HepG2 (cell line): ENCODE measurements around the gene KLHL11. TPM values are rescaled to one million over a fixed set of nuclear protein-coding genes. Genes with fewer than 3 reads are reported as not detected.

Experiments
- ADNP ChIP-seq: sonication (generic); formaldehyde crosslinking; IDR thresholded peaks from 2 replicates; pipeline ENCODE4 v1.4.0; 2020; ENCODE audit warnings: missing genetic modification reagents
- CC2D1A ChIP-seq: sonication (generic); formaldehyde crosslinking; IDR thresholded peaks from 2 replicates; pipeline ENCODE4 v1.8.1; 2023; ENCODE audit warnings: mild to moderate bottlenecking, missing genetic modification reagents
- GLI4 ChIP-seq: sonication (generic); formaldehyde crosslinking; IDR thresholded peaks from 2 replicates; pipeline ENCODE4 v1.5.1; 2020; ENCODE audit warnings: missing genetic modification reagents, mild to moderate bottlenecking, moderate library complexity, borderline replicate concordance
- GTF2F1 ChIP-seq: fragments of 150-350 bp; IDR thresholded peaks from 2 replicates; pipeline ENCODE4 v1.6.1; 2014; ENCODE audit warnings: low read length
- HDAC2 ChIP-seq: sonication (generic); formaldehyde crosslinking; IDR thresholded peaks from 2 replicates; pipeline ENCODE4 v1.4.0; 2020; ENCODE audit warnings: missing genetic modification reagents
- HOXA3 ChIP-seq: sonication (generic); formaldehyde crosslinking; IDR thresholded peaks from 2 replicates; pipeline ENCODE4 v1.5.0; 2020; ENCODE audit warnings: missing genetic modification reagents
- ISL2 ChIP-seq: sonication (generic); formaldehyde crosslinking; IDR thresholded peaks from 2 replicates; pipeline ENCODE4 v1.5.0; 2020; ENCODE audit warnings: missing genetic modification reagents
- RAD51 ChIP-seq: fragments of 450-650 bp; IDR thresholded peaks from 2 replicates; pipeline ENCODE4 v1.6.1; 2016; ENCODE audit warnings: borderline replicate concordance
- RXRA ChIP-seq: sonication (generic); formaldehyde crosslinking; IDR thresholded peaks from 2 replicates; pipeline ENCODE4 v1.5.1; 2020; ENCODE audit warnings: missing genetic modification reagents
- SALL1 ChIP-seq: sonication (generic); formaldehyde crosslinking; IDR thresholded peaks from 2 replicates; pipeline ENCODE4 v1.8.0; 2022; ENCODE audit warnings: mild to moderate bottlenecking, missing genetic modification reagents
- SUZ12 ChIP-seq: fragments of 150-350 bp; IDR thresholded peaks from 2 replicates; pipeline ENCODE4 v1.6.1; 2014; ENCODE audit warnings: low read depth, low read length
- ZFAT ChIP-seq: sonication (generic); formaldehyde crosslinking; conservative IDR thresholded peaks from 2 replicates; pipeline ENCODE4 v1.8.1; 2023; ENCODE audit warnings: missing genetic modification reagents, inconsistent platforms
- ZFY ChIP-seq: sonication (generic); formaldehyde crosslinking; IDR thresholded peaks from 2 replicates; pipeline ENCODE4 v1.4.0; 2020; ENCODE audit warnings: missing genetic modification reagents
- ZNF331 ChIP-seq: sonication (generic); formaldehyde crosslinking; IDR thresholded peaks from 2 replicates; pipeline ENCODE4 v1.4.0; 2020; ENCODE audit warnings: missing genetic modification reagents
- ZNF343 ChIP-seq: sonication (generic); formaldehyde crosslinking; IDR thresholded peaks from 2 replicates; pipeline ENCODE4 v1.4.0; 2020; ENCODE audit warnings: mild to moderate bottlenecking, missing genetic modification reagents
- ZNF484 ChIP-seq: sonication (generic); formaldehyde crosslinking; IDR thresholded peaks from 2 replicates; pipeline ENCODE4 v1.5.1; 2020; ENCODE audit warnings: mild to moderate bottlenecking, low read depth, missing genetic modification reagents, borderline replicate concordance
- ZNF605 ChIP-seq: sonication (generic); formaldehyde crosslinking; IDR thresholded peaks from 2 replicates; pipeline ENCODE4 v1.8.0; 2022; ENCODE audit warnings: mild to moderate bottlenecking, missing genetic modification reagents
- ZNF766 ChIP-seq: sonication (generic); formaldehyde crosslinking; IDR thresholded peaks from 2 replicates; pipeline ENCODE4 v1.5.0; 2020; ENCODE audit warnings: missing genetic modification reagents, borderline replicate concordance
- ZSCAN29 ChIP-seq: sonication (generic); formaldehyde crosslinking; conservative IDR thresholded peaks from 2 replicates; pipeline ENCODE4 v1.4.0; 2020; ENCODE audit warnings: mild to moderate bottlenecking, missing genetic modification reagents
- polyA plus RNA-seq, 8 experiments: library from polyadenylated mRNA; depleted of rRNA in 3 of 8; stranded (reverse) in 7 of 8; unstranded in 1 of 8; fragments of >200 nt; fragmentation: Illumina TruSeq in 4 of 8; extraction: Trizol in 4 of 8; gene quantifications; 2 replicates each; pipeline versions ENCODE4 v1.2.1 to v1.2.3, GENCODE V29; 2011 to 2016; ENCODE audit warnings: low read depth in 4 of 8, missing spikeins in 1 of 8, mixed read lengths in 1 of 8; ENCODE audit not compliant: insufficient read depth in 1 of 8
- total RNA-seq, 5 experiments: library from RNA; depleted of rRNA; stranded (reverse); fragments of >200 nt; fragmentation: Illumina TruSeq; extraction: Trizol; gene quantifications; 2 replicates each; pipeline ENCODE4 v1.2.3, GENCODE V29; 2016; ENCODE audit warnings: low read depth in 1 of 5
- TF ChIP-seq, protein P1 (sequence below): sonication (generic); formaldehyde crosslinking; IDR thresholded peaks from 2 replicates; pipeline ENCODE4 v1.4.0; 2020; ENCODE audit warnings: missing genetic modification reagents
- TF ChIP-seq, protein P2 (sequence below): sonication (generic); formaldehyde crosslinking; IDR thresholded peaks from 2 replicates; pipeline ENCODE4 v1.5.1; 2020; ENCODE audit warnings: missing genetic modification reagents, mild to moderate bottlenecking, borderline replicate concordance
- TF ChIP-seq, protein P3 (sequence below): sonication (generic); formaldehyde crosslinking; IDR thresholded peaks from 2 replicates; pipeline ENCODE4 v1.4.0; 2020; ENCODE audit warnings: missing genetic modification reagents
- TF ChIP-seq, protein P4 (sequence below): sonication (generic); formaldehyde crosslinking; IDR thresholded peaks from 2 replicates; pipeline ENCODE4 v1.5.1; 2020; ENCODE audit warnings: mild to moderate bottlenecking, missing genetic modification reagents, borderline replicate concordance

KLHL11 gene
- total and polyA plus RNA-seq, 2 of the 13 experiments (the other 11 are each of a cell fraction or from before 2014, with no cell fraction given) = 7.7 to 27.5 TPM

DNA sequence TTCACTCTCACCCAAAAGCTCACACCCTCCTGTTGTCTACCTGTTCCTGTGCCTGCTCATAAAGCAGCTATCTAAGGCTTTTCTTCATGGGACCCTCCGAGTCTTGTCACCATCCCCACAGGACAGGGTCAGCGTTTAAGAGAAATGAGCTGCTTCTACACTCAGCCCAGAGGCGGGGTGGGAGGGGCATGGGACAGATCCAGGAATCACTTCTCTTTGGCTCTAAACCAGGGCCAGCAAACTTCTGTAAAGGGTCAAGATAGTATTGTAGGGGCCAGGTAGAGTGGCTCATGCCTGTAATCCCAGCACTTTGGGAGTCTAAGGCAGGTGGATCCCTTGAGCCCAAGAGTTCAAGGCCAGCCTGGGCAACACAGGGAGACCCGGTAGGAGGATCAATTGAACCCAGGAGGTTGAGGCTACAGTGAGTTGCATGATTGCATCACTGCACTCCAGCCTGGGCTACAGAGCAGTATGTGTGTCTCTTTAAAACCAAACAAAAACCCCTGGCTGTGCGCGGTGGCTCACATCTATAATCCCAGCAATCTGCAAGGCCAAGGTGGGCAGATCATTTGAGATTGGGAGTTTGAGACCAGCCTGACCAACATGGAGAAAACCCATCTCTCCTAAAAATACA, 23.2 kb upstream of the KLHL11 start (continued):
- TF ChIP-seq GTF2F1 (no peak), ADNP (CRISPR knock-in tag) (peak; percentile 72; the same call in 1 of the 2 replicates), ISL2 (CRISPR knock-in tag) (0 out of 2 replicates have a peak, but pooled peaks have one; percentile 35), ZFAT (CRISPR knock-in tag) (0 out of 2 replicates have a peak, but pooled peaks have one; percentile 40), ZNF343 (CRISPR knock-in tag) (no peak), SALL1 (CRISPR knock-in tag) (peak; percentile 29; the same call in 1 of the 2 replicates), HOXA3 (CRISPR knock-in tag) (peak; percentile 40; the same call in 1 of the 2 replicates), RAD51 (no peak), ZNF484 (no peak), SUZ12 (no peak), GLI4 (CRISPR knock-in tag) (no peak), ZSCAN29 (CRISPR knock-in tag) (no peak), ZNF331 (CRISPR knock-in tag) (no peak), ZNF766 (0 out of 2 replicates have a peak, but pooled peaks have one; percentile 45), ZNF605 (CRISPR knock-in tag) (peak; percentile 57; the same call in 1 of the 2 replicates), RXRA (CRISPR knock-in tag) (peak; percentile 15; the same call in 1 of the 2 replicates), CC2D1A (CRISPR knock-in tag) (no peak), HDAC2 (0 out of 2 replicates have a peak, but pooled peaks have one; percentile 11), ZFY (CRISPR knock-in tag) (0 out of 2 replicates have a peak, but pooled peaks have one; percentile 24)
- TF ChIP-seq, protein P1, sequence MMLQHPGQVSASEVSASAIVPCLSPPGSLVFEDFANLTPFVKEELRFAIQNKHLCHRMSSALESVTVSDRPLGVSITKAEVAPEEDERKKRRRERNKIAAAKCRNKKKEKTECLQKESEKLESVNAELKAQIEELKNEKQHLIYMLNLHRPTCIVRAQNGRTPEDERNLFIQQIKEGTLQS (CRISPR knock-in tag) = peak; percentile 58; the same call in 1 of the 2 replicates
- TF ChIP-seq, protein P2, sequence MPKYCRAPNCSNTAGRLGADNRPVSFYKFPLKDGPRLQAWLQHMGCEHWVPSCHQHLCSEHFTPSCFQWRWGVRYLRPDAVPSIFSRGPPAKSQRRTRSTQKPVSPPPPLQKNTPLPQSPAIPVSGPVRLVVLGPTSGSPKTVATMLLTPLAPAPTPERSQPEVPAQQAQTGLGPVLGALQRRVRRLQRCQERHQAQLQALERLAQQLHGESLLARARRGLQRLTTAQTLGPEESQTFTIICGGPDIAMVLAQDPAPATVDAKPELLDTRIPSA (CRISPR knock-in tag) = no peak
- TF ChIP-seq, protein P3, sequence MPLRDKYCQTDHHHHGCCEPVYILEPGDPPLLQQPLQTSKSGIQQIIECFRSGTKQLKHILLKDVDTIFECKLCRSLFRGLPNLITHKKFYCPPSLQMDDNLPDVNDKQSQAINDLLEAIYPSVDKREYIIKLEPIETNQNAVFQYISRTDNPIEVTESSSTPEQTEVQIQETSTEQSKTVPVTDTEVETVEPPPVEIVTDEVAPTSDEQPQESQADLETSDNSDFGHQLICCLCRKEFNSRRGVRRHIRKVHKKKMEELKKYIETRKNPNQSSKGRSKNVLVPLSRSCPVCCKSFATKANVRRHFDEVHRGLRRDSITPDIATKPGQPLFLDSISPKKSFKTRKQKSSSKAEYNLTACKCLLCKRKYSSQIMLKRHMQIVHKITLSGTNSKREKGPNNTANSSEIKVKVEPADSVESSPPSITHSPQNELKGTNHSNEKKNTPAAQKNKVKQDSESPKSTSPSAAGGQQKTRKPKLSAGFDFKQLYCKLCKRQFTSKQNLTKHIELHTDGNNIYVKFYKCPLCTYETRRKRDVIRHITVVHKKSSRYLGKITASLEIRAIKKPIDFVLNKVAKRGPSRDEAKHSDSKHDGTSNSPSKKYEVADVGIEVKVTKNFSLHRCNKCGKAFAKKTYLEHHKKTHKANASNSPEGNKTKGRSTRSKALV (CRISPR knock-in tag) = 0 out of 2 replicates have a peak, but pooled peaks have one; percentile 37
- TF ChIP-seq, protein P4, sequence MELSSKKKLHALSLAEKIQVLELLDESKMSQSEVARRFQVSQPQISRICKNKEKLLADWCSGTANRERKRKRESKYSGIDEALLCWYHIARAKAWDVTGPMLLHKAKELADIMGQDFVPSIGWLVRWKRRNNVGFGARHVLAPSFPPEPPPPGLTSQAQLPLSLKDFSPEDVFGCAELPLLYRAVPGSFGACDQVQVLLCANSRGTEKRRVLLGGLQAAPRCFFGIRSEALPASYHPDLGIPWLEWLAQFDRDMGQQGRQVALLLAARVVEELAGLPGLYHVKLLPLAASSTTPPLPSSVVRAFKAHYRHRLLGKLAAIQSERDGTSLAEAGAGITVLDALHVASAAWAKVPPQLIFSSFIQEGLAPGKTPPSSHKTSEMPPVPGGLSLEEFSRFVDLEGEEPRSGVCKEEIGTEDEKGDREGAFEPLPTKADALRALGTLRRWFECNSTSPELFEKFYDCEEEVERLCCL = no peak
